ENCODE data around the gene EIF2B5.
"Not testable (repeated sequence)": the region's sequence is repeated elsewhere in the genome, so short reads cannot be mapped to it uniquely, and the experiment has no call there.

EIF2B5 gene

GRCh38 chr3:184110316-184110725 lies 24.8 kb upstream of the EIF2B5 start:
- no peak for TF ChIP-seq CTCF (conservative IDR thresholded peaks at IDR 0.05; ENCODE audit: low read length)
- no peak for TF ChIP-seq EZH2phosphoT487 (IDR thresholded peaks at IDR 0.05; ENCODE audit: borderline replicate concordance)
- no peaks in the 10 kb centered on the region for H3K27me3 ChIP-seq (ENCODE audit: insufficient read depth, low read length, poor library complexity, severe bottlenecking)
- H3K36me3 ChIP-seq (ENCODE audit: insufficient read depth, low read length), result no peaks in the 10 kb centered on the region
- H3K9me3 ChIP-seq (ENCODE audit: insufficient read depth, low read depth, low read length), result no peaks in the 10 kb centered on the region
- no peaks in the 10 kb centered on the region for H3K4me1 ChIP-seq (ENCODE audit: insufficient read depth, low read length, poor library complexity, severe bottlenecking)
- no peaks in the 10 kb centered on the region for H3K79me2 ChIP-seq (ENCODE audit: insufficient read depth, low read length)
- H3K4me2 ChIP-seq (ENCODE audit: low read depth, low read length, poor library complexity, severe bottlenecking), result no peak overlapping the region
- no peaks in the 10 kb centered on the region for H3F3A ChIP-seq (ENCODE audit: low read depth)
- H2AFZ ChIP-seq (ENCODE audit: low read length), result no peak overlapping the region
- no peak overlapping the region for H3K4me3 ChIP-seq (ENCODE audit: low read length, poor library complexity, severe bottlenecking)
- no peaks in the 10 kb centered on the region for H4K20me1 ChIP-seq (ENCODE audit: insufficient read depth, low read length, poor library complexity, severe bottlenecking)
- H3K9me2 ChIP-seq (replicated peaks; ENCODE audit: low read depth, low read length), result no peaks in the 10 kb centered on the region
- no peak overlapping the region for H3K9ac ChIP-seq (ENCODE audit: low read depth, low read length, poor library complexity, severe bottlenecking)

GRCh38 chr3:184116017-184116416 lies 19.1 kb upstream of the EIF2B5 start:
- H3K79me2 ChIP-seq (ENCODE audit: insufficient read depth, low read length), result no peaks in the 10 kb centered on the region
- no peaks in the 10 kb centered on the region for H3F3A ChIP-seq (ENCODE audit: low read depth)
- no peaks in the 10 kb centered on the region for H3K4me1 ChIP-seq (ENCODE audit: insufficient read depth, low read length, poor library complexity, severe bottlenecking)
- H3K9me2 ChIP-seq (replicated peaks; ENCODE audit: low read depth, low read length), result no peaks in the 10 kb centered on the region
- no peak overlapping the region for H3K9ac ChIP-seq (ENCODE audit: low read depth, low read length, poor library complexity, severe bottlenecking)
- H4K20me1 ChIP-seq (ENCODE audit: insufficient read depth, low read length, poor library complexity, severe bottlenecking), result no peaks in the 10 kb centered on the region
- H2AFZ ChIP-seq (ENCODE audit: low read length), result no peak overlapping the region
- H3K36me3 ChIP-seq (ENCODE audit: insufficient read depth, low read length), result no peaks in the 10 kb centered on the region
- H3K4me3 ChIP-seq (ENCODE audit: low read length, poor library complexity, severe bottlenecking), result no peak overlapping the region
- TF ChIP-seq EZH2phosphoT487 (IDR thresholded peaks at IDR 0.05; ENCODE audit: borderline replicate concordance) (no peak), CTCF (conservative IDR thresholded peaks at IDR 0.05; ENCODE audit: low read length) (no peak)
- no peaks in the 10 kb centered on the region for H3K9me3 ChIP-seq (ENCODE audit: insufficient read depth, low read depth, low read length)
- H3K27me3 ChIP-seq (ENCODE audit: insufficient read depth, low read length, poor library complexity, severe bottlenecking), result no peaks in the 10 kb centered on the region
- H3K4me2 ChIP-seq (ENCODE audit: low read depth, low read length, poor library complexity, severe bottlenecking), result no peak overlapping the region

GRCh38 chr3:184117636-184118035 lies 17.5 kb upstream of the EIF2B5 start:
- Histone ChIP-seq H3F3A (ENCODE audit: low read depth) (no peaks in the 10 kb centered on the region), H2AFZ (ENCODE audit: low read length) (no peak overlapping the region), H3K79me2 (ENCODE audit: insufficient read depth, low read length) (no peaks in the 10 kb centered on the region), H3K27me3 (ENCODE audit: insufficient read depth, low read length, poor library complexity, severe bottlenecking) (no peaks in the 10 kb centered on the region), H3K4me1 (ENCODE audit: insufficient read depth, low read length, poor library complexity, severe bottlenecking) (no peaks in the 10 kb centered on the region), H4K20me1 (ENCODE audit: insufficient read depth, low read length, poor library complexity, severe bottlenecking) (no peaks in the 10 kb centered on the region), H3K9me3 (ENCODE audit: insufficient read depth, low read depth, low read length) (no peaks in the 10 kb centered on the region), H3K9me2 (replicated peaks; ENCODE audit: low read depth, low read length) (no peaks in the 10 kb centered on the region), H3K4me3 (ENCODE audit: low read length, poor library complexity, severe bottlenecking) (no peak overlapping the region), H3K36me3 (ENCODE audit: insufficient read depth, low read length) (no peaks in the 10 kb centered on the region), H3K9ac (ENCODE audit: low read depth, low read length, poor library complexity, severe bottlenecking) (no peak overlapping the region), H3K4me2 (ENCODE audit: low read depth, low read length, poor library complexity, severe bottlenecking) (no peak overlapping the region)
- TF ChIP-seq CTCF (conservative IDR thresholded peaks at IDR 0.05; ENCODE audit: low read length), result no peak
- no peak for TF ChIP-seq EZH2phosphoT487 (IDR thresholded peaks at IDR 0.05; ENCODE audit: borderline replicate concordance)

- not testable (repeated sequence) for H3K36me3 ChIP-seq (ENCODE audit: insufficient read depth, low read length); H3F3A ChIP-seq (ENCODE audit: low read depth); H3K4me3 ChIP-seq (ENCODE audit: low read length, poor library complexity, severe bottlenecking); H3K79me2 ChIP-seq (ENCODE audit: insufficient read depth, low read length); H2AFZ ChIP-seq (ENCODE audit: low read length); H3K9me2 ChIP-seq (replicated peaks; ENCODE audit: low read depth, low read length); H3K4me2 ChIP-seq (ENCODE audit: low read depth, low read length, poor library complexity, severe bottlenecking); H3K4me1 ChIP-seq (ENCODE audit: insufficient read depth, low read length, poor library complexity, severe bottlenecking); H3K27me3 ChIP-seq (ENCODE audit: insufficient read depth, low read length, poor library complexity, severe bottlenecking); H3K9me3 ChIP-seq (ENCODE audit: insufficient read depth, low read depth, low read length); H3K9ac ChIP-seq (ENCODE audit: low read depth, low read length, poor library complexity, severe bottlenecking); H4K20me1 ChIP-seq (ENCODE audit: insufficient read depth, low read length, poor library complexity, severe bottlenecking)
Measured at GRCh38 chr3:184121031-184121430, 14.1 kb upstream of the EIF2B5 start.

Measured in Loucy (cell line).